Measurements from ENCODE around the gene MBD5.

DNA sequence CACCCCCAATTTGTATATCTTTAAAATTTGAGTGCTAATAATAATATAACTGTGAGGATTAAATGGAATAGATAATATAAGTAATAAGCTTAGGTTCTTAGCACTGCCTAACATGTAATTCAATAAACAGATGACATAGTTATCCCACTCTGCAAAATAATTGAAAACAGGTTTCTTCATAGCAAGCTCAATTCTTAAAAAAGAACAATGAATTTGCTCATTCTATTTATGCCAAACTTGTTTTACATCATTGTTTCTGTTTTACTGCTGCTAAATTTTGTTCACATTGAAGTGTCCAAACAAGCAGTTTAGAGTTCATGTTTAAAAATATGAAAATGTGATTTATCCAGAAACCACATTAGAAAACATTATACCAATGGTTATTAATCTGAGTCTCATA, 217.0 kb downstream of the MBD5 start:
- TF ChIP-seq EZH2 (IDR thresholded peaks at IDR 0.05; ENCODE audit: insufficient read depth, poor library complexity, severe bottlenecking) (no peak), EZH2phosphoT487 (IDR thresholded peaks at IDR 0.05; ENCODE audit: insufficient read depth, low read depth) (no peak)
